ENCODE measurements around the gene UNC93B1.

The UNC93B1 gene

DNA sequence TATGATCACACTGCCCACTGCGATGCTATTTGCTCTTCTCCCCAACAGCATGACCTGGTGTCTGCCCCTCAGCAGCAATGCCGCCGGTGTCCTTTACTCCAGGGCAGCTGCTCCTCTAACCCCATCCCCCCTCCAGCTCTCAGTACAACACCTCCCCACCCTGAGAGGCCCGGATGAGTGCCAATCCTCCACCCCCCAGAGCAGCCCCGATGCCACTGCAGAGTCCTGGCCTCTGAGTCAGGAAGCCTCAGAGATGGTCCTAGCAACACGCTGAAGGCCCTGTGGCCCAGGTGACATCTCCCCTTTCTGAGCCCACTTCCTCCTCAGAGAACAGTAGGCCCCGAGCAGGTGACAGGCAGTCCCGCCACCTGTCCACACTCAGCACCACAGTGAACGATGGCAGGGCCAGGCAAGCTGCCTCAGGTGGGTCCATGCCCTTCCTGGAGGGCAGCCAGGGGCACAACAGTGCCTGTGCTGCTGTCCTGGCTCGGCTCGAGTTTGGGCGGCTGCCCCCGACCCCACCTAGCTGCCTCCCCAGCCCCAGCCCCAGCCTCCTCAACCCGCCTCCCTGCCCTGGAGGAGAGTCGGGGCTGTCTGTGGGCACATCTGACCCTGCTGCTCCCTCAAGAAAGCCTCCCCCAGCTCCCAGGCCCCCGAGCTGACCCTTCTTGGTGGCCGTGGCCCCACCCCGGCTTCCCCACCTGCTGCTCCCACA lies 22.7 kb upstream of the UNC93B1 start:
- H3K4me3 ChIP-seq (ENCODE audit: low read depth, low read length): no peak overlapping the region

DNA sequence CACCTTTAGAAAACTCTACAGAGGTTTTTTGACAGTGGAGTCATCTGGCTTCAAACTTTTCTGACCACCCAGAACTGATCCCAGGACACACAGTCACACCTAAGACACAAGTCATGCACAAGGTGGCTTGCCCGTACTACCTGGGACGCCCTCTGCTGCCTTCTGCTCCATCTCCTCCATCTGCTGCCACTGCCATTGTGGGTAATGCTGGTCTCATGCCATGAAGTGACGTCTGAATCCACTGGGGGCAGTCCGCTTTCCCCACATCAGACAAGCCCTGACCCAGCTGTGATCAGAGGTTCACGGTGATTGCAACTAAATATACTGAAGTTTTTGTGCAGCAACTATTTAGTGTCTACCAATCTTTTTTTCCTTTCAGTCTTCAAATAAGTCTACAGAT lies 21.1 kb upstream of the UNC93B1 start:
- H3K4me3 ChIP-seq (ENCODE audit: low read depth, low read length): no peak overlapping the region

DNA sequence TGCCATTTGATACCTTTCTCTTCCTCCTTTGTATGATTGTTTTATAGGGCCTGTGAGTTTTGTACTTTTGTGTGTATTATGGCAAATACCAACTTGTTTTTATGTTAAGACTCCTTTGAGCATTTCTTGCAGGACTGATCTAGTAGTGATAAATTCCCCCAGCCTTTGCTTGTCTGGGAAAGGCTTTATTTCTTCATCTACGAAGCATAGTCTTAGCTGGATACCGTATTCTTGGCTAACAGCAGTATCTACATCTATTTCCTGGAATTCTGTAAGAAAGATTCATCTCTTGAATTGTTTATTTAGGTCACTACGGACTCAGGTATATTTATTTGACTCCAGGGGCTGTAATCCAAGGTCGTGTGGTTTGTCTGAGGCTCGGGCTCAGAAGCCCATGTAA lies 20.6 kb upstream of the UNC93B1 start:
- H3K4me3 ChIP-seq (ENCODE audit: low read depth, low read length): no peak overlapping the region

DNA sequence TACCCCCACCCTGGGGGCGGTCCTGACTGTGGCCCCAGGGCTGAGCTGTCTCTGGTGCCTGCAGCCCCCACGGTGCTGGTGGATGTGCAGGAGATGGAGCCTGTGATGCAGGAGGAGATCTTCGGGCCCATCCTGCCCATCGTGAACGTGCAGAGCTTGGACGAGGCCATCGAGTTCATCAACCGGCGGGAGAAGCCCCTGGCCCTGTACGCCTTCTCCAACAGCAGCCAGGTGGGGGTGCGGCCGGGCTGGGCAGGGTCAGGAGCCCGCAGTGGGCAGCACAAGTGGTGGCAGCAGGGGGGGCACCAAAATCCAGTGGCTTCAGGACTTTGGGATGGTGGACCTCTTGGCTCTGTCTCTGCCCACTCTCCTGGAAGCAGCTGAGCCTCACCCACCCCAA lies 18.6 kb upstream of the UNC93B1 start:
- H3K4me3 ChIP-seq (ENCODE audit: low read depth, low read length): no peak overlapping the region

DNA sequence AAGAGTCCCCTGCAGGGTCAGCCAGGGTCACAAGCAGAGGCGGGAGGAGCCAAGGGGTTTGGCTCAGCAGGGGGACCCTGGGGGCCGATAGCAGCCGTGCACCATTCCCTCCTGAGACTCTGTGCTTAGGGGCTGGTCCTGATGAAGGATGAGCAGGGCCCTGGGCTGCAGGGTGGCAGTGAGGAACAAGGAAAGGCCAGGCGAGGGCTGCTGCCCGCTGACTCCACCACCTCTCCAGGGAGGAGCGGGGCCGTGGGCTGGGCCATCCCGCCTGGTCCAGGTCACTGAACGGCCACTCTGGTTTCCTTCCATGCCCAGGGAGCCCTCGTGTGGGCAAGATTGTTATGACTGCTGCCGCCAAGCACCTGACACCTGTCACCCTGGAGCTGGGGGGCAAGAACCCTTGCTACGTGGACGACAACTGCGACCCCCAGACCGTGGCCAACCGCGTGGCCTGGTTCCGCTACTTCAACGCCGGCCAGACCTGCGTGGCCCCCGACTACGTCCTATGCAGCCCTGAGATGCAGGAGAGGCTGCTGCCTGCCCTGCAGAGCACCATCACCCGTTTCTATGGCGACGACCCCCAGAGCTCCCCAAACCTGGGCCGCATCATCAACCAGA lies 17.4 kb upstream of the UNC93B1 start:
- no peak overlapping the region for H3K4me3 ChIP-seq (ENCODE audit: low read depth, low read length)

DNA sequence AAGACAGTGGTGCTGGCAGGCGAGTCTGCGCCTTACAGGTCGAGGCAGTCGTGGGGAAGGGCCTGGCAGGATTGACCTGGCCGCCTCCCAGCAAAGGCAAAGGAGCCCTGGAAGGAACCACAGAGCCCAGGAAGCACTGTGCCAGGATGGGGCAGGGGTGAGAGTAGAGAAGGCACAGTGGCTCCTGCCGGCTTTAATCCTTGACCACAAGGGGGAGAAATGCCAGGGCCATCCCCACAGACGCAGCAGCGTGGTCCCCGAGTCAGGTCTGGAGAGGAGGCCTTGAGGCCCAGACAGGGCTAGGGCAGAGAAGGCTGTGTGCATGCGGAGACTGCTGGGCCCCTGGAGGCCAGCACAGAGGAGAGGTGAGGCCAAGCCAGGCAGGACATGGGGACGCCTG lies 16.7 kb upstream of the UNC93B1 start:
- H3K4me3 ChIP-seq (ENCODE audit: low read depth, low read length): no peak overlapping the region

DNA sequence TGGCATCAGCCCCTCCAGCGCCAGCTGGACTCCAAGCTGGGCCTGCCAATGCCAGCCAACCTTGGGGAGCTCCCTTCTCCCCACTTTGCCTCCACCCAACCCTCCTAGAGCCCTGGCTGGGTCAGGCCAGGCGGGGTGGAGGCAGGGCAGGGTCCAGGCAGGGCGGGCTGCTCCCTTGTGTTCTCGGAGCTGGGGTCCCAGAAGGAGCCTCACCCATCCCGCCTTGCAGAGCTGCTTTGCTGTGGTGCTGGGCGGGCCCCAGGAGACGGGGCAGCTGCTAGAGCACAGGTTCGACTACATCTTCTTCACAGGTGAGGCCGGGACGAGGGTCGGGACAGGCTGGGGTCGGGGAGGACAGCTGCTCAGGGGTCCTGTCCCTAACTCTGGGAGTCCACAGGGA lies 15.6 kb upstream of the UNC93B1 start:
- H3K4me3 ChIP-seq (ENCODE audit: low read depth, low read length): no peak overlapping the region

DNA sequence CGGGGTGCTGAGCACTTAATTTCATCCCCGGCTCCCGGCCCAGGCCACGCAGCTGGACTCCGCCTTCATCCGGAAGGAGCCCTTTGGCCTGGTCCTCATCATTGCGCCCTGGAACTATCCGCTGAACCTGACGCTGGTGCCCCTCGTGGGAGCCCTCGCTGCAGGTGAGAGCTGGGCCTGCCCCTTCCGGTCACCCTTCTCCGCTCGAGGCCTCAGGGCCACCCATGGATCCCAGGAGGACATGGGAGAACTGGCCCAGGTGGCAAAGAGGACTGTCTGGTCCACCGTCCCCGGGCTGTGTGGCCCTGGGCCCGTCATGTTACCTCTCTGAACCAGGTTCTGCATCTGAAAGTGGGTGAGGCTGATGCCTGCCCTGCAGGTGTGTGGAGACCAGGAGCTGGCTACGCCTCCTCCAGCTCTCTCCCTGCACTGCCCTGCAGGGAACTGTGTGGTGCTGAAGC lies 14.9 kb upstream of the UNC93B1 start:
- H3K4me3 ChIP-seq (ENCODE audit: low read depth, low read length): no peak overlapping the region

DNA sequence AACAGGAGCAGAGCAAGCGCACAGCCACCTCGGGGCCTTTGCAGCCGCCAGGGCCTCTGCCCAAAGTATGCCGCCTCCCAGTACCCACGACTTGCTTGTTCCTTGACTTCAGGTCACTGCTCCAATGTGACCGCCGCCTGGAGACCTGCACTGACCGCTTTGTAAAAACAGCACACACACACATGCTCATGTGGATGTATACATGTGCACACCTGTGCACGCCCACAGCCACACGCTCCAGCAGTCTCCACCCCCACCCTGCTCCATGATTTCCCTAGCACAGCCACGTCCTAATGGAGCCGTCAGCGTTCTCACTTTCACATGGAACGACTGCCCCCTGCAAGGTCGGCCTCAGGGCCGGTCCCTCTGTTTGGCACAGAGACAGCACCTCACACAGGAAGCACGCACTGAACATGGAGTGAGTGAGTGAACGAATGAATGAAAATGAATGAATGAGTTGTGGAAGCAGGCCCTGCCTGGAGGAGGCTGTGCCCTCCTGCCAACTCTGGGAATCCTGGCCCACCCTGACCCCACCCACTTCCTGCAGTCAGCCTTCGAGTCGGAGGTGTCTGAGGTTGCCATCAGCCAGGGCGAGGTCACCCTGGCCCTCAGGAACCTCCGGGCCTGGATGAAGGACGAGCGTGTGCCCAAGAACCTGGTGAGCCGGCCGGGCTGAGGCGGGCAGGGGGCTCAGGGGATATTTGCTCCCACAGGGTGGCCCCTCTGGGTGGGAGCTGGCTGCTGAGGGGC lies 14.3 kb upstream of the UNC93B1 start:
- H3K4me3 ChIP-seq (ENCODE audit: low read depth, low read length): no peak overlapping the region

DNA sequence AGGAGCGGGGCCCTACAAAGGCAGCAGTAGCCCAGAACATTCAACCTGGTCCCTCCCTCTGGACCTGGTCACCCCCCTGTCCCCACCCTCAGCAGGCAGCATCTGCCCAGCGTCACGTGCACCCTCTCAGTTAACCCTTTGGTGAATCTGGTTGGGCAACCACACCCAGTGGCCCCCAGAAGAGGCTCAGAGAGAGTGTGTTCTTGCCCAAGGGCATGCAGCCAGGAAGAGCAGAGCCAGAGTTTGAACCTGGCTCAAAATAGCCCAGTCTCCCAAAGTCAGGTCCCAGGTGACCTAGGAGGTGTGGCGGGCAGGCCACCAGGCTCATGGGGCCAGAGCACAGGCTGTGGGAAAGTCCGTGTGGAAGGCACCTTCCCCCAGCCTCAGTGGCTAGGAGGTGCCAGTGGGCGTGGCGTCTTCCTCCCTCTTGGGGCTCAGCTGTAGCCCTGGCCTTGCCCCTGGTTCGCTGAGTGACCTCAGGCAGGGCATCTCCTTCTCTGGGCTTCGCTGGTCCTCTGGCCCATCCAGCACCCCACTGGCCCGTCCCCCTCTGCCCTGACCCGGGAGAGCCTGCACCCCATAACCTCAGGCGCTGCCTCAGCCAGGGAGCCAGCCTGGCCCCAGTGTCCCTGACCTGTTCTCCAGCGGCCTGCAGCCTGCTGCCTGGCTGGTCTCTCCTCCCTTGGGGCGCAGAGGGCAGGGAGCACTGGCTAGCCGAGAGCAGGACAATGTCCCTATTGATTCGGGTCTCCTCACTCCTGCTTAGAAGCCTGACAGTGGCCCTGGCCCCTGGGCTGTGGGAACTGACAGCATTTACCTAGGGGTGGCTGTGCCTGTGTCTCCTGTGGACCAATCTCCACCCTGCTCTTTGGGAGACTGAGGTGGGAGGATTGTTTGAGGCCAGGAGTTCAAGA lies 13.3 kb upstream of the UNC93B1 start:
- no peak overlapping the region for H3K4me3 ChIP-seq (ENCODE audit: low read depth, low read length)

DNA sequence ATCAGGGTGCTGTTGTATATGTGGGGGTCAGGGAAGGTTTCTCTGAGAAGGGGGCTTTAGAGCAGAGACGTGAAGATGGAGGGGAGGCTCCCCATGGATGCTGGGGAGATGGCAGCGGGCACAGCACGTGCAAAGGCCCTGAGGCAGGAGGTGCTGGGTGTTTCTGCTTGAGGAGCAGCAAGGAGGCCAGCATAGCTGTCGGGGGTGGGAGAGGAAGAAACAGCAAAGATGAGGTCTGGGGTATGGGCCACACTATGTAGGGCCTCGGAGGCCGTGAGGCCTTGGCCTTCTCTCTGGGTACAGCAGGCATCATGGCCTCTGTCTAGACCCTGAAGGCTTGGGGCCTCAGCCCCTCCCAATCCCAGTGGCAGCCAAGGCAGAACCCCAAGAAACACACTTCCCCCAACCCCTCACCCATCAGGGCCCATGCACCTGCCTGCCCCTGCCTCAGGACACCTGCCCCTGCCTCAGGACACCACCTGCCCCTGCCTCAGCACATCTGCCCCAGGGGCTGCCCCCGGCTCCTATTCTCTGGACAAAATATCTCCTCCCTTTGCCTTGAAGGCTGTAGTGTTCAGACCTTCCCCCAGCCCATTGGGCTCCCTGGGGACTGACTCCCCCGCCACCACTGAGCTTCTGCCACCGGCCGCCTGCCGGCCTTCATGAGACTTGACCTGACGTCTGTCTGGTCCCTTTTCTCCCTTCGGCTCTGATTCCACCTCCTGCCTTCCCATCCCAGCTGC lies 12.4 kb upstream of the UNC93B1 start:
- no peak overlapping the region for H3K4me3 ChIP-seq (ENCODE audit: low read depth, low read length)

DNA sequence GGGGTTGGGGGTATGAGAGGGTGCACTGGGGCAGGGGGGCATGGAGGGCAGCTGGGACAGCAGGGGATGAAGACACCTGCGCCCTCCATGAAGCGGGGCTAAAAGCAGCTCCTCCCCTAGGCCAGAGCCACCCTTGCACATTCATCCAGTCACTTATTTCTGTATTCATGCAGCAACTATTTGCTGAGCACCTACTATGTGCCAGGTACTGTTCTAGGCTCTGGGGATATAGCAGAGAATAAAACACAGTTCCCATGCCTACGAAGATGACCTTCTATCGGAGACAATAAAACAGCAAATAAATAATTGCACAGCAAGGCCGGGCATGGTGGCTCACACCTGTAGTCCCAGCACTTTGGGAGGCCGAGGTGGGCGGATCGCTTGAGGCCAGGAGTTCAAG lies 11.6 kb upstream of the UNC93B1 start:
- H3K4me3 ChIP-seq (ENCODE audit: low read depth, low read length): no peak overlapping the region

DNA sequence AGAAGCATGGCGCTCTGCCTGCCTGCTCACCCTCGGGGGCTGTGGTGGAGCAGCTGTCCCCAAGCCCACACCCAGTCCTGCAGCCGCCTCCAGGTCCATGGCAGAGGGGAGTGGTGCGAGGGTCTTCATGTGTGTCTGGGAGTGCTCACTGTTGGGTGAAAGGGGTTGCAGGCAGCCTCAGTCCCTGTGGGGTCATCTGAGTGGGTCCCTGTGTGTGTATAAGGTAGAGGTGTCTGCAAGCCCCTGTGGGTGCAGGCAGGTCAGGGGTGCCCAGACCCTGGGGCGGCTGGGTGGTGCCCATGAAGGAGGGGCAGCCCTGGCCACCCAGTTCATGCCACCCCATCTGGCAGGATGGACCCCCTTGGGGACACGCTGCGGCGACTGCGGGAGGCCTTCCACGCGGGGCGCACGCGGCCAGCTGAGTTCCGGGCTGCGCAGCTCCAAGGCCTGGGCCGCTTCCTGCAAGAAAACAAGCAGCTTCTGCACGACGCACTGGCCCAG lies 11.1 kb upstream of the UNC93B1 start:
- H3K4me3 ChIP-seq (ENCODE audit: low read depth, low read length): no peak overlapping the region

DNA sequence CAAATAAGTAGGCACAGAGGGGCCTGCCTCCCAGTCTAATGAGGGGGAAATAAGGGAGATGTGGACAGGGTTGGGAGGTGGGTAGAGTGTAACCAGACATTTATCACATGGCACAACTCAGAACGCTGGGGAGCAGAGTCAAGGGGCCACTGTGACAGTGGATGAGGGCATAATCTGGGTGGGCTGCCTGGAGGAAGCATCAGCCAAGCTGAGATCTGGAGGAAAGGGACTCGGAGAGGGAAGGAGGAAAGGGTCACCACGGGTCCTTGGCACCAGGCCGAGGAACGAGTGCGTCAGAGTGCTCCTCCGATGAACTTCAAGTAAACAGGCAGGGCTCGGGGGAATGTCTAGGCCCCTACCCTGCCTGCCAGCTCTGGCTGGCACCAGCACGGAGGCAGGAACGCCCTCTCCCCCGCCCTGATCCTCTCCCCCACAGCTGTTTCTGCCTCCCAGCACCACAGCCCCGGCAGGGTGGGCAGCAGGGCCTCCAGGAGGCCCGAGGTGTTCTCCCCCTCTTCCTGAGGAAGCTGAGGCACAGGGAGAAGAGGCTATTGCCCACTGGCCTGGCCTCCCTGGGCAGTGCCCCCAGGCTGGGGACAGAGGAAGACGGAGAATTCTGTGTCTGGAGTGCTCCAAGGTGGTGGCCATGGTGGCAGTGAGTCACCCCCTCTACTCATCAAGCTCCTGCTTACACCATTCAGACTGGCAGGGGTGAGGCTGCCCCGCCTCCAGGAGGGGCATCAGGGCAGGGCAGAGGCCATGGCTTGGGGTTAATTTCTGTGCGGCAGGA lies 10.5 kb upstream of the UNC93B1 start:
- H3K4me3 ChIP-seq (ENCODE audit: low read depth, low read length): no peak overlapping the region

DNA sequence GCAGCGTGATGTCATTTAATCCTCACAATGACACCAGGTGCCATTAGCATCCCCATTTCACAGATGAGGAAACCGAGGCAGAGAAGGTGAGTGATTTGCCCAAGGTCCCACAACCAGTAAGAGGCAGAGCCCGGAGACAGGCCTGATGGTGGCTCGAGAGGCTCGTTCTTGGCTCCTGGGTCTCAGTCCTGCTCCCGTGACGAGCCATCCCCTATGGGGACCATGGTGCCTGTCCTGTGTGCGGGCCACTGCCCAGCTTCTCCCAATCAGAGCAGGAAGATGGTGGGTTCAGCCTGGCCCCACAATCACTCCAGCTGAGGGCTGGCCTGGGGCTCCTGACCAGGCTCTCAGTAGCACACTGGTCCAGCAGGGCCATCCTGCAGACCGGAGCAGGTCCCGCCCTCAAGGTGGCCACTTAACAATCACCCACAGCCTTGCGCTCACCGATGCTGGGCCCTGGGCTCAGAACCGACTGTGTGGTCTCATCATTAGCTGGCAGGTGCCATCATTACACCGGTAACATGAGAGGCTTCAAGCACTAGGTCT lies 9.8 kb upstream of the UNC93B1 start:
- H3K4me3 ChIP-seq (ENCODE audit: low read depth, low read length): no peak overlapping the region

DNA sequence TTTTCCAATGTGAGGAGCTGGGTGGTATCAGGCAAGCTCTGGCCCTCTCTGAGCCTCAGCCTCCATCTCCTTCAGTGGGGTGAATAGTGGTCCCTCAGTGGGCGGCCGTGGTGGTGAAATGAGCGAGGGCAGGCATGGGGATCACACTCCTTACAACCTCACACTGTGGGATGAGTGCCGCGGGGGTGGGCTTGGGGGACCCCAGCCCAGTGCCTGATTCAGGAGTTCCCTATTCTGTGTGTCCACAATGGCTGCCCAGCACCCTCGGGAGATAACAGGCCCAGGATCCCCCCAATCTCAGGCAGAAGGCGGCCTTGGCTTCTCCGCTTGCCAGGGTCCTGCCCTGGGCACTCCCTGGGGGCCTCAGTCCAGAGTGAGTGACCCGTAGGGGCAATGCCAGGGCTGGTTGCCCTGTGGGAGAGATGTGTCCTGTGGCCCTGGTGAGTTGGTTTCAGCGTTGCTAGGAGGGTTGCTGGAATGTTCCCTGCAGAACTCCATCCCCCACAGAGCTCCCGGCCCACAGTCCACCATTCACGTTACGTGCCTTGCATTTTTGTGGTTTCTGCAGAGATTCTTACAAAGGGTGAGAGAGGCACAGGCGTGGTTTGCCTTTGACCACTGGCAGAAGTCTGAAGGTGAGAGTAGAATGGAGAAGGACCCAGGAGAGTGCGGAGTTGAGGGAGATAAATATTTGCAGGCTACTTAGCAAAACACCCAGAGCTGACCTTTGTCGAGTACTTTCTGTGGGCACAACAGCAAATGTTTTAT lies 9.1 kb upstream of the UNC93B1 start:
- H3K4me3 ChIP-seq (ENCODE audit: low read depth, low read length): no peak overlapping the region

DNA sequence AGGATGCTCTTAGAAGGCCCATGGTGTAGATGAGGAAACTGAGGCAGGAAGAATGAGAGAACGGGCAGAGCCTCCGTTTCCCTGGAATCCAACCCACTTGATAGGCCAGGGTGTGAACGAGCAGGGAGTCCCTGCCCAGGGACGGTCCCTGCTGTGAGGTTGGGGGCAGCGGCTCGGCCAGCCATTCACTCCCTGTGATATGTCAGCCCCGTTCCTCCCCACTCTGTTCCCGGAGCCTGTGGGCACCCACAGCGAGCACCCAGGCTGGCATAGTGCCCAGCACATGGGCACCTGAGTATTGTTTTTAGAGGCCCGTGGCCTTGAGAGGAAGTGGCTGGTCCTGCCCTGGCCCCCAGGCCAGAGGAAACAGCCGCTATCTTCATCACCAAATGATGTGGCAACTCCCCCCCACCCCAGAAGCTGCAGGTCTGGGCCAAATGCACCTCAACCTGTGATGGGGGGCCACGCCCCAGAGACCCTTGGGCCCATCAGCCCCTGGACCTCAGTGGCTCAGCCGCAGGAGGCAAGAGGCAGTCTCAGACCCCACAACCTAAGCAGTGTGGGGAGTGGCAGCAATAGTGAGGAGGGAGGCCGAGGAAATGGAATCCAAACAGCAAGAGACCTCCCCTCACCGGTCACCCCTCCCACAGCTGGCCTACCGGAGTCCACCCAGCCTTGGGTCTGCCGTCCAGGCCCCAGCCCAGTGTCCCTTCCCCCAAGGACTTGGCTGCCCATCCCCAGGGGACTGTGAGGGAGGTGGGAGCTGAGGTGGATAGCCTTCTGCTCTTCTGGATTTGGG lies 8.3 kb upstream of the UNC93B1 start:
- no peak overlapping the region for H3K4me3 ChIP-seq (ENCODE audit: low read depth, low read length)
